Measurements from ENCODE around the gene RRAD. TPM values are rescaled to one million over a fixed set of nuclear protein-coding genes. Genes with fewer than 3 reads are reported as not detected.
A peak's percentile ranks its signal among the peaks of the same experiment; 100 is the strongest.

Gene RRAD
- total RNA-seq, 2 donors from 2014 or later, result 8.3 TPM; not detected in 1

DNA sequence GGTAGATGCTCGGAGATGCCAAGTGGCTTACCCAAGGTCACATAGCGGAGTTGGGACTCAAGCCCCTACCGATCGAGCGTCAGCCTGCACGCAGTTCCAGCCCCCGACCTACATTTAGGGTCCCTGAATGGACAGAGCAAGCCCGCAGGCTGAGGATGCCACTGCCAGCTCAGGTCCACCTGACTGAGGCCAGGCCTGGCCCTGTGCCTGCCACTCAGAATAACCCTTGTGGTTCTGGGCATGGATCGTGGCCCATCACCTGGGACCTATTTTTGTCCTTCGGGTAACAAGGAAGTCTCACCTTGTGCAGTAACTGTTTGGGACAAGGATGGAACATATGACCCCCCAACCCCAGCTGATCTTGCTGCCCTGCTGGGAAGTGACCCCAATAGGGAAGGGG is 23.7 kb downstream of the RRAD start:
- TF ChIP-seq, protein P1, sequence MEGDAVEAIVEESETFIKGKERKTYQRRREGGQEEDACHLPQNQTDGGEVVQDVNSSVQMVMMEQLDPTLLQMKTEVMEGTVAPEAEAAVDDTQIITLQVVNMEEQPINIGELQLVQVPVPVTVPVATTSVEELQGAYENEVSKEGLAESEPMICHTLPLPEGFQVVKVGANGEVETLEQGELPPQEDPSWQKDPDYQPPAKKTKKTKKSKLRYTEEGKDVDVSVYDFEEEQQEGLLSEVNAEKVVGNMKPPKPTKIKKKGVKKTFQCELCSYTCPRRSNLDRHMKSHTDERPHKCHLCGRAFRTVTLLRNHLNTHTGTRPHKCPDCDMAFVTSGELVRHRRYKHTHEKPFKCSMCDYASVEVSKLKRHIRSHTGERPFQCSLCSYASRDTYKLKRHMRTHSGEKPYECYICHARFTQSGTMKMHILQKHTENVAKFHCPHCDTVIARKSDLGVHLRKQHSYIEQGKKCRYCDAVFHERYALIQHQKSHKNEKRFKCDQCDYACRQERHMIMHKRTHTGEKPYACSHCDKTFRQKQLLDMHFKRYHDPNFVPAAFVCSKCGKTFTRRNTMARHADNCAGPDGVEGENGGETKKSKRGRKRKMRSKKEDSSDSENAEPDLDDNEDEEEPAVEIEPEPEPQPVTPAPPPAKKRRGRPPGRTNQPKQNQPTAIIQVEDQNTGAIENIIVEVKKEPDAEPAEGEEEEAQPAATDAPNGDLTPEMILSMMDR (IDR thresholded peaks at IDR 0.05), result no peak
- no peak for TF ChIP-seq POLR2A (IDR thresholded peaks at IDR 0.05)
- no peaks in the 10 kb centered on the region for H3K36me3 ChIP-seq (replicated peaks in 1 of 2; ENCODE audit: insufficient read depth in 1 of 2, low read depth in 2 of 2)
- intact Hi-C loops (cut with DNase I), result no loop called here
- no peak for ATAC-seq
- H3K4me3 ChIP-seq, result no peak overlapping the region
- H3K4me1 ChIP-seq, result peaks cover 45% of the 10 kb centered on the region
- no peaks in the 10 kb centered on the region for H3K27me3 ChIP-seq
- 70 to 81% methylated on average over 2 to 10 of the region's 10 CpGs for WGBS, 2 donors
- H3K27ac ChIP-seq, result no peak overlapping the region
- no peaks in the 10 kb centered on the region for H3K9me3 ChIP-seq
- no peak for DNase-seq

DNA sequence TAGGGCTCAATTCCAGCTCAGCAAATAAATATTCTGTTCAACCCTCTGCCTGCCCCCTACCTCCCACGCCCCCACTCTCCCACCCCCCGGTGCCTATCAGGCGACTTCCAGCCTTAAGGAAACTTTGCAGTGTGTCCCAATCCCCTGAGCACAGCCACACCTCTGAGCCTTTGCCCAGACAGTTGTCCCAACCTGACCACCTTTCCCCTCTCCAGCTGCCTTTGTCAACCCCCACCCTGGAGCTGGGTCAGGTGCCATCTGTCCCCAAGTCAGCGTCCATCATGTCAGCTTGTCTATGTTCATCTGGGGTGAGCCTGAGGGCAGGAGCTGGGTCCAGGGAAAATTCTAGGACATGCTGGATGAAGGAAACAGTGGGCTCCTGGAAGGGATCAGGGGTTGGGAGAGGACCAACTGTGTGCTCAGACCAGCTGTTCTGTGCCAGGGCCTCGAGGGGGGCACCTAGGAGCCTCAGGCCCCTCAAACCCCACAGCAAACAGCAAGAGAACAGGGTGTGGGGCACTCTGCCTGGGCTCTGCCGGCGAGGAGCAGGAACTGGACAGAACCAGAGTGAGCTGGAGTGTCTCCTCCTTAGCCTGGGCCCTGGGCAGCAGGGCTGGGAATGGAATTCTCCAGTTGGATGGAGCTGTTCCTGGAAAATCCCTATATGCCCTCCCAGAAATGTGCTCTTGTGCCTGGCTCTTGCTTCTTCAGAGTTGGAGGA is 24.5 kb downstream of the RRAD start:
- peaks cover 43% of the 10 kb centered on the region for H3K4me1 ChIP-seq
- no peak for TF ChIP-seq POLR2A (IDR thresholded peaks at IDR 0.05)
- TF ChIP-seq, protein P1 (IDR thresholded peaks at IDR 0.05), result no peak
- ATAC-seq (no peak), DNase-seq (no peak)
- no peaks in the 10 kb centered on the region for H3K27me3 ChIP-seq
- intact Hi-C loops (cut with DNase I), result no loop called here
- 41 to 53% methylated on average over 6 to 7 of the region's 7 CpGs for WGBS, 2 donors
- H3K4me3 ChIP-seq, result no peak overlapping the region
- H3K36me3 ChIP-seq (replicated peaks in 1 of 2; ENCODE audit: insufficient read depth in 1 of 2, low read depth in 2 of 2), result no peaks in the 10 kb centered on the region
- H3K9me3 ChIP-seq, result no peaks in the 10 kb centered on the region
- peak overlapping the region in 2 of 4 donors; percentile 55 to 71 for H3K27ac ChIP-seq

DNA sequence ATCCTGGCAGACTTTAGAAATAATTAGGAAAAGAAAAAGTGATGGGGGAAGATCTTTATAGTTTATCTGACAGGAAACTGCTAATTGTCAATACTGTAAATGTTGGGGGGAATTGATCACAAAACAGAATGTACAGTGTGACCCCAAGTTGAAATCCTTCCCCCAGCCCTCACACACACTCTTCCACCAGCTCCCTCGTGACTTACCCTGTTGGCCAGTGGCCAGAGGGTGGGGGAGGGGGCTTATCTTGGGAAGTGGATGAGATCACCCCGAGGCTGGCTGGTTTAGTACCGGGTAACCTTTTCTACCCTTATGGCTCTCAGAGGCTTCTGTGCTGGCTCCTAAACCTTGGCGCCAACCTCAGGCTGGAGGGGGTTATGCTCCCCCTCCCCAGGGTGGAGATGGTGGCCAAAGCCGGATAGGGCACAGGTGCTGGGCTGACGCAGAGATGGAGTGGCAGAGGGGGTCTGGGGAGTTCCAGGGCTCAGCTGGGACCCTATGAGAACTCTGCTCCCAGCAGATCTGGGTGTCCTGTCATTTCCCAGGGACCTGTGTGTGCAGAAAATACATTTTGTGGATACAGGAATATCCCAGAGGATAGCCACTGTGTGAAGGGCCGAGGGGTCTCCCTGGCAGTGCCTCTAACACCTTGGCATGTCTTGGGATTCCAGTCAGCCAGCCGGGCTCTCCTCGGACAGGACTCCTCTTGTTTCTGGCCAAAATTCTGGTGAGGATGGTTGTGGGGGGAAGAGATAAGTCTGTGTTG is 25.2 kb downstream of the RRAD start:
- no peaks in the 10 kb centered on the region for H3K9me3 ChIP-seq
- intact Hi-C loops (cut with DNase I), result no loop called here
- H3K27ac ChIP-seq, result peak overlapping the region in 3 of 4 donors; percentile 44 to 71 (median 55)
- no peaks in the 10 kb centered on the region for H3K27me3 ChIP-seq
- TF ChIP-seq, protein P1 (IDR thresholded peaks at IDR 0.05), result no peak
- peak in 2 of 3 donors; percentile 36 to 47 for TF ChIP-seq POLR2A (IDR thresholded peaks at IDR 0.05)
- ATAC-seq, result peak; percentile 82
- peak; percentile 88 to 93 (median 90) for DNase-seq
- no peaks in the 10 kb centered on the region for H3K36me3 ChIP-seq (replicated peaks in 1 of 2; ENCODE audit: insufficient read depth in 1 of 2, low read depth in 2 of 2)
- H3K4me1 ChIP-seq, result peaks cover 36% of the 10 kb centered on the region
- WGBS, 2 donors, result 23 to 24% methylated on average over 5 to 9 of the region's 9 CpGs
- H3K4me3 ChIP-seq, result no peak overlapping the region

DNA sequence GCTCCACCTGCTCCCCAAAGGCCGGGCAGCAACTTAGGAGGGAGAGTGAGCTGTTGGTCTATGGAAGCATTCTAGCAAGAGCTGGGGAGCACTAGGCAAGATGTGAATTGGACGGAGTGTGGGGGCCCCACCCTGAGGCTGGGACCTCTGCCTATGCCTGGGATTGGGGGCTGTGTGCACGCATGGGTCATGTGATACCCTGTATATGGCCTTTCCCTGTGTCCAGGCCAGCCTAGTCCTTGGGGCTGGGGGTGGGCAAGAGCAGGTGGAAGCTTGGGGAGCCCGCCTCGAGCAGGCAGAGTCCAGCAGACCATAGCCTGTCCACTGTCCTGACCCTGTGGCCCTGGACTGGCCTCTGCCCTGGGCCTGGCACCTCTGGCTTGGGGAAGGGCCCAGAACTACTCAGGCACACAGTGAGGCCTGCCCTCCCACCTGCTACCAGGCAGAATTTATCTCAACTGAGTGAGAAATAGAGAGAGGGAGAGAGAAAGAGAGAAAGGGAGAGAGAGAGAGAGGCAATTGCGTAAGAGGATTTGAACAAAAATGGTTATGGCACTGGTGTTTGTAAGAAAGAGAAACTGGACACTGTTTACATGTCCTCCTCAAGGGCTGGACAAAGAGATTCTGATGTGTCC is 25.9 kb downstream of the RRAD start:
- no peak for DNase-seq
- TF ChIP-seq, protein P1 (IDR thresholded peaks at IDR 0.05), result no peak
- TF ChIP-seq POLR2A (IDR thresholded peaks at IDR 0.05), result no peak
- H3K36me3 ChIP-seq (replicated peaks in 1 of 2; ENCODE audit: insufficient read depth in 1 of 2, low read depth in 2 of 2), result no peaks in the 10 kb centered on the region
- peak overlapping the region in 3 of 4 donors; percentile 30 to 71 (median 31) for H3K27ac ChIP-seq
- ATAC-seq, result peak; percentile 16
- intact Hi-C loops (cut with DNase I), result no loop called here
- H3K9me3 ChIP-seq, result no peaks in the 10 kb centered on the region
- H3K27me3 ChIP-seq, result no peaks in the 10 kb centered on the region
- no peak overlapping the region for H3K4me3 ChIP-seq
- 84 to 94% methylated on average over 6 of the region's 6 CpGs for WGBS, 2 donors
- H3K4me1 ChIP-seq, result peaks cover 29% of the 10 kb centered on the region

Measured in body of pancreas (tissue), 4 donors.